ENCODE data around the gene BEAN1.

DNA sequence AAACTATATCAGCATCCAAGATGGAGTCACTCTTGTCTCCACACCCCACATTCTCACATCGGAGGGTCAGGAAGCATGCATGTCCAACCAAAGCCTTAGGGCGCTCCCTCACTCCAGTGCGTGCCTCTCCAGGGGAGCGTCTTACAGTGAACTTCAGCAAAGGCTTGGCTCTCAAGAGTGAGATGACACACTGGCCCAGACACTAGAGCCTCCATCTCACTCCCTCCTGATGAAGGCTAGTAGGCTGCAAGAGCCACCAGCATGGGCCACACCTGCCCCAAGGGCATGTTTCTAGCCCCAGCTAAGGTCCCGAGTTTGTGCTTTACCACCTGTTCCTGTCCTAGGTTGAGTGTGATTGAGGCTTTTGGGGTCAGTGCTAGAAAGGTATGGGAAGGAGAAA lies 40.5 kb downstream of the BEAN1 start:
- TF ChIP-seq GATA3 (IDR thresholded peaks at IDR 0.05; ENCODE audit: low read depth, low read length) (no peak), GATA2 (IDR thresholded peaks at IDR 0.05; ENCODE audit: low read depth, low read length) (no peak)

Data from SH-SY5Y (cell line).